ENCODE measurements around the gene MINDY1.

DNA sequence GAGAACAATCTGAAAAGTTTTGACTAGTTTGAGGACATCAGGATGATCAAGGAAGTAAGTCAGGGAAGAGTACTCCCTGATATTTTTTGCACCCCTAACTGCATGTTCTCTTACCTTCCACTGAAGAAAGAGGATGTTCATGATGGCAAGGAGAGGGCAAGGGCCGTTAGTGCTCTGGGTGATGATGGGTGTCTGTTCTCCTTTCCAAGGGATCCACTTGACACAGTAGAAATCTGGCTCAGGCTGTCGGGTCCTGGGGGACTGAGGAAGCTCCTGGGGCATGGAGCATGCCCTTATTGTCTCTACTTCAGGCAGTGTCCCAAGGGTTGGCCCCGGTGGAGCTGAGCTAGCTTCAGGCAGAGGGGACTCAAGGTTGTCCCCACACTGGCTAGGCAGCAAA is 4.7 kb downstream of the MINDY1 start:
- TF ChIP-seq CTCF (IDR thresholded peaks at IDR 0.05) (no peak), POLR2A (IDR thresholded peaks at IDR 0.05) (no peak)
